K562 (cell line): ENCODE measurements around the gene RHBG. TPM values are rescaled to one million over a fixed set of nuclear protein-coding genes. Genes with fewer than 3 reads are reported as not detected.

Experiments used
- ARNT ChIP-seq, 2 experiments: fragments of 450-650 bp; IDR thresholded peaks; 2 replicates each; pipeline ENCODE4 v1.6.1; 2016; ENCODE audit warnings: mild to moderate bottlenecking in 1 of 2
- BRCA1 ChIP-seq, 2 experiments: fragments of 450-650 bp in 1 of 2; sonication (generic) in 1 of 2; formaldehyde crosslinking in 1 of 2; IDR thresholded peaks; 2 replicates each; pipeline versions ENCODE4 v1.5.0 to v1.6.1; 2017 to 2020; ENCODE audit warnings: mild to moderate bottlenecking in 1 of 2, missing genetic modification reagents in 1 of 2
- BRF1 ChIP-seq: IDR thresholded peaks from 3 replicates; pipeline ENCODE4 v1.6.1; 2011; ENCODE audit warnings: borderline replicate concordance, mild to moderate bottlenecking; ENCODE audit not compliant: insufficient read length; ENCODE audit errors: extremely low read depth
- CXXC5 ChIP-seq: fragments of 250-450 bp; sonication (Bioruptor Pico); IDR thresholded peaks from 2 replicates; pipeline ENCODE4 v1.8.0; 2022; ENCODE audit warnings: inconsistent platforms, mild to moderate bottlenecking, moderate library complexity
- DPF2 ChIP-seq: fragments of 450-650 bp; IDR thresholded peaks from 2 replicates; pipeline ENCODE4 v1.6.1; 2016
- ERF ChIP-seq: fragments of 450-650 bp; formaldehyde crosslinking; IDR thresholded peaks from 2 replicates; pipeline ENCODE4 v1.4.0; 2020; ENCODE audit warnings: mild to moderate bottlenecking, mixed read lengths
- ETV6 ChIP-seq, 3 experiments: fragments of 150-350 bp in 1 of 3; sonication (generic) in 1 of 3; formaldehyde crosslinking in 1 of 3; IDR thresholded peaks; 2 replicates each; pipeline versions ENCODE4 v1.6.1 to v1.8.0; 2014 to 2022; ENCODE audit warnings: borderline replicate concordance in 2 of 3, low read depth in 2 of 3, antibody characterized with exemption in 1 of 3, low read length in 1 of 3, mild to moderate bottlenecking in 1 of 3, missing genetic modification reagents in 1 of 3
- HIVEP1 ChIP-seq: fragments of 250-450 bp; sonication (Bioruptor Pico); IDR thresholded peaks from 2 replicates; pipeline ENCODE4 v1.4.0; 2020; ENCODE audit warnings: mild to moderate bottlenecking
- MAX ChIP-seq: sonication (generic); formaldehyde crosslinking; IDR thresholded peaks from 2 replicates; pipeline ENCODE4 v1.9.0; 2022; ENCODE audit warnings: mild to moderate bottlenecking, missing genetic modification reagents
- NCOA2 ChIP-seq, 2 experiments: fragments of 450-650 bp; IDR thresholded peaks; 2 replicates each; pipeline ENCODE4 v1.6.1; 2018; ENCODE audit warnings: mild to moderate bottlenecking in 2 of 2, moderate library complexity in 1 of 2; ENCODE audit not compliant: partially characterized antibody in 2 of 2
- RBFOX2 ChIP-seq: fragments of 200-400 bp; formaldehyde crosslinking; IDR thresholded peaks from 2 replicates; pipeline ENCODE4 v1.6.1; 2017; ENCODE audit warnings: low read depth, mild to moderate bottlenecking, low read length, moderate library complexity
- RBM14 ChIP-seq: fragments of 200-400 bp; formaldehyde crosslinking; IDR thresholded peaks from 2 replicates; pipeline ENCODE4 v1.6.1; 2018; ENCODE audit warnings: low read depth, mild to moderate bottlenecking, low read length, moderate library complexity, borderline replicate concordance; ENCODE audit not compliant: insufficient read depth
- RBM34 ChIP-seq: fragments of 200-400 bp; formaldehyde crosslinking; IDR thresholded peaks from 2 replicates; pipeline ENCODE4 v1.6.1; 2018; ENCODE audit warnings: low read length, borderline replicate concordance; ENCODE audit not compliant: insufficient read depth
- RERE ChIP-seq: sonication (generic); formaldehyde crosslinking; IDR thresholded peaks from 2 replicates; pipeline ENCODE4 v1.8.0; 2023; ENCODE audit warnings: missing genetic modification reagents, mild to moderate bottlenecking, borderline replicate concordance
- SIN3B ChIP-seq: fragments of 450-650 bp; IDR thresholded peaks from 2 replicates; pipeline ENCODE4 v1.6.1; 2017; ENCODE audit warnings: low read depth, mild to moderate bottlenecking, moderate library complexity
- SMC3 ChIP-seq: conservative IDR thresholded peaks from 2 replicates; pipeline ENCODE4 v1.6.1; 2011; ENCODE audit warnings: low read depth, low read length, improper control_type of control experiment; ENCODE audit not compliant: insufficient read depth
- SRSF1 ChIP-seq: fragments of 200-400 bp; formaldehyde crosslinking; IDR thresholded peaks from 2 replicates; pipeline ENCODE4 v1.6.1; 2017; ENCODE audit warnings: mild to moderate bottlenecking, low read depth, low read length, moderate library complexity
- TAF15 ChIP-seq: fragments of 200-400 bp; formaldehyde crosslinking; IDR thresholded peaks from 2 replicates; pipeline ENCODE4 v1.6.1; 2017; ENCODE audit warnings: mild to moderate bottlenecking, low read depth, low read length, moderate library complexity
- TSC22D4 ChIP-seq: fragments of 450-650 bp; IDR thresholded peaks from 2 replicates; pipeline ENCODE4 v1.6.1; 2016; ENCODE audit warnings: missing genetic modification characterization, missing biosample characterization, control low read depth
- ZBTB8A ChIP-seq: fragments of 450-650 bp; IDR thresholded peaks from 2 replicates; pipeline ENCODE4 v1.6.1; 2018; ENCODE audit warnings: mild to moderate bottlenecking, moderate library complexity; ENCODE audit not compliant: partially characterized antibody
- ZNF347 ChIP-seq: fragments of 450-650 bp; formaldehyde crosslinking; IDR thresholded peaks from 2 replicates; pipeline ENCODE4 v1.4.0; 2020; ENCODE audit warnings: low read depth, mild to moderate bottlenecking, moderate library complexity
- ZZZ3 ChIP-seq: fragments of 450-650 bp; IDR thresholded peaks from 2 replicates; pipeline ENCODE4 v1.6.1; 2016; ENCODE audit warnings: antibody characterized with exemption, mild to moderate bottlenecking, moderate library complexity
- polyA plus RNA-seq, 8 experiments: library from polyadenylated mRNA; depleted of rRNA in 4 of 8; stranded (reverse) in 5 of 8; unstranded in 3 of 8; fragments of >200 nt; fragmentation: Nextera tagmentation in 2 of 8; fragmentation: Illumina TruSeq in 1 of 8; extraction: Ambion mirVana in 2 of 8; extraction: Trizol in 1 of 8; gene quantifications; 2 replicates each; pipeline versions ENCODE4 v1.2.1 to v1.2.3, GENCODE V29; 2011 to 2014; ENCODE audit warnings: inconsistent platforms in 1 of 8, missing spikeins in 1 of 8
- total RNA-seq, 7 experiments: library from RNA; depleted of rRNA in 6 of 7; stranded (reverse); fragments of >200 nt in 6 of 7; fragmentation: Illumina TruSeq in 2 of 7; extraction: Trizol in 2 of 7; gene quantifications; 2 replicates each; pipeline versions ENCODE4 v1.2.1 to v1.2.3, GENCODE V29; 2011 to 2021; ENCODE audit warnings: low replicate concordance in 1 of 7

RHBG gene
- total and polyA plus RNA-seq, 9 of the 15 experiments (the other 6 are each of a cell fraction or from before 2014, with no cell fraction given), result not detected

GRCh38 chr1:156338180-156338976 is 30.6 kb upstream of the RHBG start, which contains the start of the genes CCT3 and TSACC (continued):
- TF ChIP-seq TSC22D4 (tag), result no peak
- no peak for TF ChIP-seq ZNF347 (CRISPR knock-in tag)
- TF ChIP-seq RBFOX2, result peak; percentile 86
- no peak for TF ChIP-seq DPF2
- peak; percentile 41; the same call in 1 of the 2 replicates for TF ChIP-seq SIN3B
- no peak for TF ChIP-seq NCOA2 (IDR thresholded peaks at IDR 0.05; ENCODE audit: partially characterized antibody in 2 of 2)
- no peak for TF ChIP-seq RBM34
- TF ChIP-seq BRF1, result no peak
- no peak for TF ChIP-seq HIVEP1 (CRISPR knock-in tag)
- TF ChIP-seq SMC3, result no peak
- TF ChIP-seq BRCA1 (IDR thresholded peaks at IDR 0.05), result no peak
- no peak for TF ChIP-seq BRCA1 (CRISPR knock-in tag; IDR thresholded peaks at IDR 0.05)
- TF ChIP-seq ZZZ3, result no peak
- TF ChIP-seq TAF15, result no peak
- no peak for TF ChIP-seq ERF
- no peak for TF ChIP-seq RBM14
- no peak for TF ChIP-seq ETV6 (IDR thresholded peaks at IDR 0.05; ENCODE audit: borderline replicate concordance in 1 of 2, low read depth in 2 of 2, low read length in 1 of 2)
- TF ChIP-seq ETV6 (CRISPR knock-in tag; IDR thresholded peaks at IDR 0.05; ENCODE audit: borderline replicate concordance), result no peak
- TF ChIP-seq MAX, result peak; percentile 98
- peak; percentile 98 for TF ChIP-seq CXXC5
- TF ChIP-seq ARNT (IDR thresholded peaks at IDR 0.05), result 0 out of 4 replicates have a peak, but pooled peaks of 1 of the 2 experiments have one; percentile 8
- TF ChIP-seq RERE (CRISPR knock-in tag), result no peak
- TF ChIP-seq SRSF1, result no peak
- TF ChIP-seq ZBTB8A, result no peak
